HepG2 (cell line): ENCODE measurements around the gene ARHGDIA. TPM values are rescaled to one million over a fixed set of nuclear protein-coding genes. Genes with fewer than 3 reads are reported as not detected.
A peak's percentile ranks its signal among the peaks of the same experiment; 100 is the strongest.

Experiments
- AKAP8 ChIP-seq: sonication (generic); formaldehyde crosslinking; IDR thresholded peaks from 2 replicates; pipeline ENCODE4 v1.5.1; 2020; ENCODE audit warnings: mild to moderate bottlenecking, missing genetic modification reagents
- ARID2 ChIP-seq: sonication (generic); formaldehyde crosslinking; IDR thresholded peaks from 2 replicates; pipeline ENCODE4 v1.8.1; 2022; ENCODE audit warnings: mild to moderate bottlenecking, missing genetic modification reagents, borderline replicate concordance
- ARNT ChIP-seq: fragments of 450-650 bp; IDR thresholded peaks from 2 replicates; pipeline ENCODE4 v1.6.1; 2017
- ATF3 ChIP-seq: sonication (generic); formaldehyde crosslinking; IDR thresholded peaks from 2 replicates; pipeline ENCODE4 v1.4.0; 2020; ENCODE audit warnings: missing genetic modification reagents
- CHCHD3 ChIP-seq: sonication (generic); formaldehyde crosslinking; IDR thresholded peaks from 2 replicates; pipeline ENCODE4 v1.8.0; 2022; ENCODE audit warnings: mild to moderate bottlenecking, missing genetic modification reagents, moderate library complexity
- MAX ChIP-seq: IDR thresholded peaks from 2 replicates; pipeline ENCODE4 v1.6.1; 2012; ENCODE audit warnings: inconsistent platforms
- MAZ ChIP-seq, 2 experiments: sonication (generic) in 1 of 2; formaldehyde crosslinking in 1 of 2; IDR thresholded peaks; 2 replicates each; pipeline versions ENCODE4 v1.5.0 to v1.6.1; 2012 to 2020; ENCODE audit warnings: low read depth in 2 of 2, mild to moderate bottlenecking in 2 of 2, borderline replicate concordance in 1 of 2, improper control_type of control experiment in 1 of 2, low read length in 1 of 2, missing genetic modification reagents in 1 of 2, moderate library complexity in 1 of 2
- MED13 ChIP-seq: sonication (generic); formaldehyde crosslinking; IDR thresholded peaks from 2 replicates; pipeline ENCODE4 v1.5.0; 2020; ENCODE audit warnings: missing genetic modification reagents
- MXD4 ChIP-seq: IDR thresholded peaks from 2 replicates; pipeline ENCODE4 v1.6.1; 2016; ENCODE audit warnings: mild to moderate bottlenecking, missing biosample characterization, missing genetic modification reagents
- NAIF1 ChIP-seq: sonication (generic); formaldehyde crosslinking; IDR thresholded peaks from 2 replicates; pipeline ENCODE4 v1.5.0; 2020; ENCODE audit warnings: mild to moderate bottlenecking, missing genetic modification reagents, borderline replicate concordance
- PAWR ChIP-seq: sonication (generic); formaldehyde crosslinking; IDR thresholded peaks from 2 replicates; pipeline ENCODE4 v1.4.0; 2020; ENCODE audit warnings: missing genetic modification reagents, mild to moderate bottlenecking, borderline replicate concordance
- REL ChIP-seq: sonication (generic); formaldehyde crosslinking; conservative IDR thresholded peaks from 2 replicates; pipeline ENCODE4 v1.8.0; 2022; ENCODE audit warnings: mild to moderate bottlenecking, missing genetic modification reagents, moderate library complexity
- RFXANK ChIP-seq: IDR thresholded peaks from 2 replicates; pipeline ENCODE4 v1.6.1; 2016
- RNF219 ChIP-seq: sonication (generic); formaldehyde crosslinking; IDR thresholded peaks from 2 replicates; pipeline ENCODE4 v1.5.0; 2020; ENCODE audit warnings: mild to moderate bottlenecking, missing genetic modification reagents
- SIN3B ChIP-seq: fragments of 150-350 bp; IDR thresholded peaks from 2 replicates; pipeline ENCODE4 v1.6.1; 2014; ENCODE audit warnings: low read length
- SKI ChIP-seq: fragments of 450-650 bp; IDR thresholded peaks from one replicate; pipeline ENCODE4 v1.6.1; 2018; ENCODE audit warnings: mild to moderate bottlenecking; ENCODE audit not compliant: partially characterized antibody
- SP1 ChIP-seq, 2 experiments: fragments of 450-650 bp in 1 of 2; sonication (generic) in 1 of 2; formaldehyde crosslinking in 1 of 2; IDR thresholded peaks; 2 replicates each; pipeline versions ENCODE4 v1.4.0 to v1.6.1; 2016 to 2020; ENCODE audit warnings: missing genetic modification reagents in 1 of 2
- TBL1XR1 ChIP-seq: fragments of 150-350 bp; IDR thresholded peaks from 2 replicates; pipeline ENCODE4 v1.6.1; 2014; ENCODE audit warnings: borderline replicate concordance, low read length; ENCODE audit not compliant: partially characterized antibody
- THAP11 ChIP-seq: IDR thresholded peaks from 2 replicates; pipeline ENCODE4 v1.6.1; 2016; ENCODE audit warnings: missing biosample characterization, missing genetic modification reagents
- TRIM24 ChIP-seq: sonication (generic); formaldehyde crosslinking; IDR thresholded peaks from 2 replicates; pipeline ENCODE4 v1.8.0; 2022; ENCODE audit warnings: mild to moderate bottlenecking, missing genetic modification reagents
- ZBTB20 ChIP-seq: sonication (generic); formaldehyde crosslinking; IDR thresholded peaks from 2 replicates; pipeline ENCODE4 v1.8.1; 2023; ENCODE audit warnings: missing genetic modification reagents, low read depth, mild to moderate bottlenecking, borderline replicate concordance
- ZFAT ChIP-seq: sonication (generic); formaldehyde crosslinking; conservative IDR thresholded peaks from 2 replicates; pipeline ENCODE4 v1.8.1; 2023; ENCODE audit warnings: missing genetic modification reagents, inconsistent platforms
- ZNF124 ChIP-seq: sonication (generic); formaldehyde crosslinking; IDR thresholded peaks from 2 replicates; pipeline ENCODE4 v1.4.0; 2020; ENCODE audit warnings: missing genetic modification reagents
- ZNF558 ChIP-seq: sonication (generic); formaldehyde crosslinking; IDR thresholded peaks from 2 replicates; pipeline ENCODE4 v1.9.0; 2022; ENCODE audit warnings: mild to moderate bottlenecking, missing genetic modification reagents, borderline replicate concordance
- ZNF780A ChIP-seq: sonication (generic); formaldehyde crosslinking; IDR thresholded peaks from 2 replicates; pipeline ENCODE4 v1.8.0; 2022; ENCODE audit warnings: mild to moderate bottlenecking, missing genetic modification reagents, moderate library complexity
- ZNF792 ChIP-seq: IDR thresholded peaks from 2 replicates; pipeline ENCODE4 v1.6.1; 2016
- ZSCAN21 ChIP-seq: sonication (generic); formaldehyde crosslinking; IDR thresholded peaks from 2 replicates; pipeline ENCODE4 v1.8.0; 2022; ENCODE audit warnings: mild to moderate bottlenecking, missing genetic modification reagents, moderate library complexity, borderline replicate concordance
- polyA plus RNA-seq, 8 experiments: library from polyadenylated mRNA; depleted of rRNA in 3 of 8; stranded (reverse) in 7 of 8; unstranded in 1 of 8; fragments of >200 nt; fragmentation: Illumina TruSeq in 4 of 8; extraction: Trizol in 4 of 8; gene quantifications; 2 replicates each; pipeline versions ENCODE4 v1.2.1 to v1.2.3, GENCODE V29; 2011 to 2016; ENCODE audit warnings: low read depth in 4 of 8, missing spikeins in 1 of 8, mixed read lengths in 1 of 8; ENCODE audit not compliant: insufficient read depth in 1 of 8
- total RNA-seq, 5 experiments: library from RNA; depleted of rRNA; stranded (reverse); fragments of >200 nt; fragmentation: Illumina TruSeq; extraction: Trizol; gene quantifications; 2 replicates each; pipeline ENCODE4 v1.2.3, GENCODE V29; 2016; ENCODE audit warnings: low read depth in 1 of 5

The ARHGDIA gene
- total and polyA plus RNA-seq, 2 of the 13 experiments (the other 11 are each of a cell fraction or from before 2014, with no cell fraction given): 40.0 to 64.0 TPM

GRCh38 chr17:81867991-81868673, 3.0 kb downstream of the ARHGDIA start (continued):
- TF ChIP-seq MAZ (IDR thresholded peaks at IDR 0.05; ENCODE audit: borderline replicate concordance, low read depth, low read length): peak; percentile 14; the same call in 1 of the 2 replicates
- TF ChIP-seq MAZ (CRISPR knock-in tag; IDR thresholded peaks at IDR 0.05; ENCODE audit: low read depth): no peak; the same call in 1 of the 2 replicates
- no peak for TF ChIP-seq RNF219 (CRISPR knock-in tag)
- no peak for TF ChIP-seq ZNF792 (CRISPR knock-in tag)
- TF ChIP-seq SP1 (IDR thresholded peaks at IDR 0.05): no peak
- TF ChIP-seq SP1 (CRISPR knock-in tag; IDR thresholded peaks at IDR 0.05): 0 out of 2 replicates have a peak, but pooled peaks have one; percentile 15
- TF ChIP-seq THAP11 (CRISPR knock-in tag): 0 out of 2 replicates have a peak, but pooled peaks have one; percentile 11
- peak; percentile 99 for TF ChIP-seq AKAP8 (CRISPR knock-in tag)
- no peak; the same call in 1 of the 2 replicates for TF ChIP-seq PAWR (CRISPR knock-in tag)
- TF ChIP-seq NAIF1 (CRISPR knock-in tag): no peak
- no peak for TF ChIP-seq TBL1XR1
- TF ChIP-seq TRIM24: no peak
- peak; percentile 35; the same call in 1 of the 2 replicates for TF ChIP-seq MED13
- TF ChIP-seq REL (CRISPR knock-in tag): 0 out of 2 replicates have a peak, but pooled peaks have one; percentile 38
- peak; percentile 70; the same call in 1 of the 2 replicates for TF ChIP-seq MAX
- TF ChIP-seq ARID2 (CRISPR knock-in tag): 0 out of 2 replicates have a peak, but pooled peaks have one; percentile 48
- TF ChIP-seq SIN3B: no peak
- TF ChIP-seq ZFAT (CRISPR knock-in tag): no peak
- TF ChIP-seq ZNF124: no peak
- TF ChIP-seq CHCHD3 (CRISPR knock-in tag): peak; percentile 42; the same call in 1 of the 2 replicates
- 0 out of 2 replicates have a peak, but pooled peaks have one; percentile 15 for TF ChIP-seq MXD4 (CRISPR knock-in tag)
- no peak for TF ChIP-seq ARNT
- no peak for TF ChIP-seq ZBTB20 (CRISPR knock-in tag)
- no peak for TF ChIP-seq RFXANK (CRISPR knock-in tag)
- TF ChIP-seq ATF3: no peak
- no peak for TF ChIP-seq ZNF558 (CRISPR knock-in tag)
- TF ChIP-seq ZNF780A: no peak
- TF ChIP-seq SKI: no peak
- TF ChIP-seq ZSCAN21: peak; percentile 9; the same call in 1 of the 2 replicates
